ENCODE measurements around the gene KLHL29. TPM values are rescaled to one million over a fixed set of nuclear protein-coding genes. Genes with fewer than 3 reads are reported as not detected.

The KLHL29 gene
- total RNA-seq, 2 experiments from 2014 or later, result 2.5 to 2.7 TPM

DNA sequence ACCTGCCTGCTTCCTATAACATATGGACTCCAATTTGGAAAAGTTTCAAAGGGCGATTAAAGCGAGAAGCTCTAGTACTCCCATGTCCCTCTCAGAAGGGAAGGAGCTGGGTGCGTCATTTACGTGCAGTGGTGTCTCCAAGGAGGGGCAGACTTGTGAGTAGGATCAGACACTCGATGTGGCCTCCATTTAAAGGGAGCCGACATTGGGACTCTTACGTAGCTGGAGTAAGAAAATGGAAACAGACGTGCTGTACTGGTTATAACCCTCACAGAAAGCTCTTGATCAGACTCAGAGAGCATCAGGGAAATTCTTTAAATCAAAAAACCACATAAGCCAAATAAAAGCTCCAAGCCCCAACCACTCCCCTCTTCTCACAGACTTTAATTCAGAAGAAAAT lies 198.5 kb downstream of the KLHL29 start:
- intact Hi-C loops (cut with DNase I, micrococcal nuclease), result no loop called here
- Mint-ChIP-seq H3K4me1 (ENCODE audit: low read depth) (no peaks in the 10 kb centered on the region), H3K27ac (no peak overlapping the region), H3K36me3 (ENCODE audit: low read depth) (no peaks in the 10 kb centered on the region), H3K27me3 (no peaks in the 10 kb centered on the region), H3K9me3 (no peaks in the 10 kb centered on the region), H3K4me3 (no peak overlapping the region)
- no peak for DNase-seq
- no peaks in the 10 kb centered on the region for H3K27me3 ChIP-seq (ENCODE audit: control insufficient read depth in 1 of 2, insufficient read depth in 2 of 2, low read length in 2 of 2)
- POLR2A ChIA-PET, result no interaction called here
- ATAC-seq (ENCODE audit: poor library complexity), result no peak
- no peaks in the 10 kb centered on the region for H3K4me1 ChIP-seq (ENCODE audit: insufficient read depth, low read length)
- no peaks in the 10 kb centered on the region for H3K9me3 ChIP-seq (ENCODE audit: control insufficient read depth in 1 of 2, insufficient read depth in 1 of 2, low read length in 2 of 2)
- H3K36me3 ChIP-seq (ENCODE audit: insufficient read depth, low read length), result no peaks in the 10 kb centered on the region
- H3K27ac ChIP-seq (ENCODE audit: low read depth in 1 of 2, low read length in 2 of 2), result no peak overlapping the region
- TF ChIP-seq, protein P1, sequence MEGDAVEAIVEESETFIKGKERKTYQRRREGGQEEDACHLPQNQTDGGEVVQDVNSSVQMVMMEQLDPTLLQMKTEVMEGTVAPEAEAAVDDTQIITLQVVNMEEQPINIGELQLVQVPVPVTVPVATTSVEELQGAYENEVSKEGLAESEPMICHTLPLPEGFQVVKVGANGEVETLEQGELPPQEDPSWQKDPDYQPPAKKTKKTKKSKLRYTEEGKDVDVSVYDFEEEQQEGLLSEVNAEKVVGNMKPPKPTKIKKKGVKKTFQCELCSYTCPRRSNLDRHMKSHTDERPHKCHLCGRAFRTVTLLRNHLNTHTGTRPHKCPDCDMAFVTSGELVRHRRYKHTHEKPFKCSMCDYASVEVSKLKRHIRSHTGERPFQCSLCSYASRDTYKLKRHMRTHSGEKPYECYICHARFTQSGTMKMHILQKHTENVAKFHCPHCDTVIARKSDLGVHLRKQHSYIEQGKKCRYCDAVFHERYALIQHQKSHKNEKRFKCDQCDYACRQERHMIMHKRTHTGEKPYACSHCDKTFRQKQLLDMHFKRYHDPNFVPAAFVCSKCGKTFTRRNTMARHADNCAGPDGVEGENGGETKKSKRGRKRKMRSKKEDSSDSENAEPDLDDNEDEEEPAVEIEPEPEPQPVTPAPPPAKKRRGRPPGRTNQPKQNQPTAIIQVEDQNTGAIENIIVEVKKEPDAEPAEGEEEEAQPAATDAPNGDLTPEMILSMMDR (IDR thresholded peaks at IDR 0.05), result no peak
- CTCF ChIA-PET, result no interaction called here
- H3K4me3 ChIP-seq (ENCODE audit: low read length), result no peak overlapping the region

DNA sequence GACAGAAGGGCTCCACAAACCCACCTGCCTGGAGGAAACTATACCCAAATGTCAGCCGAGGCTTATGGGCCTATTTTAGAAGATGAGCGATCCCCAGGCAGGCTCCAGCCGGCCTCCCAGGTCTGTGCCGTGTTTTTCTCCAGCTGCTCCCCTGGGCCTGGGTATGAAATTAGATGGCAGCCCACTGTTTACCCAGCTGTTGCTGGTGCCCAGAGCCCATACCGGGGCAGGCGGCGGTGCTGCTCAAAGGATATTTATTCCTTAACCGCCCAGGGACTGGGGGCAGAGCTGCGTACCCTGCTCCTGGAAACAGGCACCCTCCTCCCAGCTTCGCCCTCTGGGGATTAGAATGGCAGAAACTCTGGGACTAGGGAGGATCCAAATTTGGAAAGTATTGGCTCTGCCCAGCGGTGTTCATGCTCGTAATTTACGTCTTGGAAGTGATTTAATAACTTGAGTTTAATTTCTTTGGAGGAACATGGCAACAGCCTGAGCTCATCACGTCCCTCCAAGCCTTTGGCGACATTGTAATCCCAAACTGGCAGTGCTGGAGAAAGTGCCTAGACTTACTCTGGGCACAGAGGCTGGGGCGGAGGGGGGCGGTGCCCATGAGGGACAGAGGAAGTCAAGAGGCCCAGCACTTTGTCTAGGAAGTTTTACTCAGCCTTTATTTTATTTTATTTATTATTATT lies 199.2 kb downstream of the KLHL29 start:
- DNase-seq (no peak), ATAC-seq (ENCODE audit: poor library complexity) (no peak)
- Mint-ChIP-seq H3K4me3 (no peak overlapping the region), H3K4me1 (ENCODE audit: low read depth) (no peaks in the 10 kb centered on the region), H3K27ac (no peak overlapping the region), H3K27me3 (no peaks in the 10 kb centered on the region), H3K9me3 (no peaks in the 10 kb centered on the region), H3K36me3 (ENCODE audit: low read depth) (no peaks in the 10 kb centered on the region)
- no peak overlapping the region for H3K27ac ChIP-seq (ENCODE audit: low read depth in 1 of 2, low read length in 2 of 2)
- H3K36me3 ChIP-seq (ENCODE audit: insufficient read depth, low read length), result no peaks in the 10 kb centered on the region
- TF ChIP-seq, protein P1 (IDR thresholded peaks at IDR 0.05), result no peak
- ChIA-PET CTCF (no interaction called here), POLR2A (no interaction called here)
- H3K4me3 ChIP-seq (ENCODE audit: low read length), result no peak overlapping the region
- H3K9me3 ChIP-seq (ENCODE audit: control insufficient read depth in 1 of 2, insufficient read depth in 1 of 2, low read length in 2 of 2), result no peaks in the 10 kb centered on the region
- no peaks in the 10 kb centered on the region for H3K4me1 ChIP-seq (ENCODE audit: insufficient read depth, low read length)
- intact Hi-C loops (cut with DNase I, micrococcal nuclease), result no loop called here
- no peaks in the 10 kb centered on the region for H3K27me3 ChIP-seq (ENCODE audit: control insufficient read depth in 1 of 2, insufficient read depth in 2 of 2, low read length in 2 of 2)

DNA sequence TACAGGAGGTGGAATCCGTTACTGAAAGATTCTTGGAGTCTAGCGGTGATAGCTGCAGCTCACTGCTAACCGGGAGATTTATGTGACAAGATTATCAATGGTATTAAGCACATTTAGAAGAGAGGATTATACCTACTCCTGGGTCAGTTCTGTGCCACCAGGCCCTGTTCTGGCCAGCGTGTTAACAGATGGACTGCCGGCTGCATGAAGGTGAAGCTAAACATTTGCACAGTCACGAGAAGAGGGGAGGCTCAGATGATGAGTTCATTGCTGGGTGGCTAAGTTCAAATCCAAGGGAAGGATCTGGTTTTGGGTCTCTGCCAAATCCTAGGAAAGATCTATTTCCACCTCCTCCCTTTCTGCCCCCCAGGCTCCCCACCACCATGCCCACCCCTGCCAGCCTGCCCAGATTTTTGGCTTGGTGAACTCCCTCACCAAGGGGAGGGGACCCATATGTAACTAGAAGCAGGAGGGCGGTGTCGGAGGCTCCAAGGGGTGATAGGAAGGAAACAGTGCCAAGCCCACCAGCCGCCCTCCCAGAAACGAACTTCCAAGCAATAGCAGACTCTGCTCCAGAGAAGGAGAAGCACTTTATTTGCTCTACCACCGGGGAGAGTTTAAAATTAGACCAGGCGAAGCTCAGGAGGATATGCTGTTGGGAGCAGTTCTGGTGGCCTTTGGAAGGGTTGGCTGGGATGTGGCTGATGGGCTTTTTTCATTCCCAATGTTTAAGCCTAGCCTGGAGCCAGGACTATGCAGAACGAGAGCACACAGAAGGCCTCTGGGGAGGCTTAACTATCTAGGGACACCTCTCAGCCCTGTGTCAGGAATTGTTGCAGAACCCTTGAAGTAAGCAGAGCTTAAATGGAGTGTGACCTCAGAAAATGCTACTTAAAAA lies 200.5 kb downstream of the KLHL29 start:
- no peaks in the 10 kb centered on the region for H3K9me3 ChIP-seq (ENCODE audit: control insufficient read depth in 1 of 2, insufficient read depth in 1 of 2, low read length in 2 of 2)
- no peak overlapping the region for H3K4me3 ChIP-seq (ENCODE audit: low read length)
- Mint-ChIP-seq H3K9me3 (no peaks in the 10 kb centered on the region), H3K4me1 (ENCODE audit: low read depth) (no peaks in the 10 kb centered on the region), H3K27me3 (no peaks in the 10 kb centered on the region), H3K4me3 (no peak overlapping the region), H3K36me3 (ENCODE audit: low read depth) (no peaks in the 10 kb centered on the region), H3K27ac (no peak overlapping the region)
- intact Hi-C loops (cut with DNase I, micrococcal nuclease), result no loop called here
- H3K27ac ChIP-seq (ENCODE audit: low read depth in 1 of 2, low read length in 2 of 2), result no peak overlapping the region
- H3K36me3 ChIP-seq (ENCODE audit: insufficient read depth, low read length), result no peaks in the 10 kb centered on the region
- ChIA-PET POLR2A (no interaction called here), CTCF (no interaction called here)
- ATAC-seq (ENCODE audit: poor library complexity) (no peak), DNase-seq (no peak)
- TF ChIP-seq, protein P1 (IDR thresholded peaks at IDR 0.05), result no peak
- H3K4me1 ChIP-seq (ENCODE audit: insufficient read depth, low read length), result no peaks in the 10 kb centered on the region
- H3K27me3 ChIP-seq (ENCODE audit: control insufficient read depth in 1 of 2, insufficient read depth in 2 of 2, low read length in 2 of 2), result no peaks in the 10 kb centered on the region
